Islet precursor cell (in vitro differentiated cells): Measurements from ENCODE around the gene TTL.
"Not testable (repeated sequence)": the region's sequence is repeated elsewhere in the genome, so short reads cannot be mapped to it uniquely, and the experiment has no call there.

Experiments used
- DNase-seq: peaks from one replicate; pipeline ENCODE4 v3.0.0-alpha.2; 2018

The TTL gene

GRCh38 chr2:112476434-112476833 lies 5.5 kb upstream of the TTL start:
- no peak for DNase-seq

DNA sequence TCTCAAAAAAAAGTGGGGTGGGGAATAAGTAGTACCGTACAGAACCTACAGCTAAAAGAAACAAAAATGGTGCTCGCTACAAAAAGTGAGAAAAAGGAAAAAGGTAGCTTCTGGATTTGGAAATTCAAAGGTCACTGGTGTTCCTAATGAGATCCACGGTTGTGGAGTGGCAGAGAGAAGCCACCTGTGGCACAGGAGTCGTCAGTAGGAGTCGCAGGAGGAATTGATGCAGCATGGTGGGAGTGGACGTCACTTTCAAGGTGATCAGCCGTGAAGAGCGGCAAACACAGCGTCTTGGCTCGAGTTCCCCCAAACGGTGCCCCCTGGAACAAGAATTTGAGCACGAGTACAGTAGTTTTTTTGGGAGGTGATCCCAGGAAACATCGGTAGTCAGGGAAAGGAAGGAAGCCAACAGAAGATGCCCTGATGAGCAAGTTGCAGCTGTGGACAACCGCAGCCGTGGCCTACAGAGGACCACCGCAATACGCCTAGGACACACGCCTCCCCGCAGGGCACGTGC lies 1.4 kb upstream of the TTL start:
- no peak for DNase-seq

DNA sequence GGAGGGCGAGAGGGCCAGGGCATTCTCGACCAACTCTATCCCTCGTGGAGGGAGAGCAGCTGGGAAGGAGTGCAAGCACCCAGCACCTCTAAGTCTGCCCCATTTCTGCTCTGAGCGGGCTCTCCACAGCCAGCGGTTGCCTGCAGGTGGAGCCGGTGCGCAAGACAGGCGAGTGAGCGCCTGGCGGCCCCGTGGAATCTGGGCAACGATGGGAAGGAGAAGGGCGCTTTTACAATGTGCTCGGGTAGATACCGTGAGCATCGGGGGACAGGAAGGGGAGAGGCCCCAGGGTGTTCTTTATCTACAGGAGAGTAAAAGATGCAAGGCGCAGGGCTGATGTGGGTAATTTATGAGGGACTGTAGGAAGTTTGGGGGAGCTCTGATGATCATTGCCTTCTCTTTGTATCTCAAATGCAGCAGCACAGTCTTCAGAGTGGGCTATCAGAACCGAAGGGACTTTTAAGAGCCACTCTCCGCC lies 867 bp upstream of the TTL start:
- DNase-seq: peak; percentile 92

DNA sequence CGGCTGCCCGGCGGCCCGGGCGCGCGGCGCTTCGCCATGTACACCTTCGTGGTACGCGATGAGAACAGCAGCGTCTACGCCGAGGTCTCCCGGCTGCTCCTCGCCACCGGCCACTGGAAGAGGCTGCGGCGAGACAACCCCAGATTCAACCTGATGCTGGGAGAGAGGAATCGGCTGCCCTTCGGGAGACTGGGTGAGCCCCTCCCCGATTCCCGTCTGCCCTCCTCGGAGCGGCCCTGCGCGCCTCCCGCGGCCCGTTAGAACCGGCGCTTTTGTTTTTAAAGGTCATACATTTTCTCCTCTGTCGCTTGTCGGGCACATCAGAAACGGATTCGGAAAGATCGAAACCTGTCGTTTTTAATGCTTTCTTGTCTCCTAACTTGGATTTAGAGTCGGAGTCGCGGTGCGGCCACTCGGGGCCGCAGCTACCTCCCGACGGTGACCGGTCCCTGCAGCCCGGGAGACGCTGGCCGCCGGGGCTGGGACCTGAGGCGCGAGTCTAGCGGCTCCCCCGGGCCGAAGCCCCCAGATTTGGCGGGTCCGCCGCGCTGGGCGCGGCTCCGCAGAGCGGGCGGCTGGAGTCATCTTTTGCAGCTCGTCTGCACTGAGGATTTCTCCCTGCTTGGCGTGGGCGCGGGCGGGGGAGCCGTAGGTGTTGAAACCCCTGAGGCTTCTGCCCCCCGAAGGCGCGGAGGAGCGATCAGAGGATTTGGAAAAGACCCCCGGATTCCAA lies 519 bp downstream of the TTL start:
- peak; percentile 66 for DNase-seq

DNA sequence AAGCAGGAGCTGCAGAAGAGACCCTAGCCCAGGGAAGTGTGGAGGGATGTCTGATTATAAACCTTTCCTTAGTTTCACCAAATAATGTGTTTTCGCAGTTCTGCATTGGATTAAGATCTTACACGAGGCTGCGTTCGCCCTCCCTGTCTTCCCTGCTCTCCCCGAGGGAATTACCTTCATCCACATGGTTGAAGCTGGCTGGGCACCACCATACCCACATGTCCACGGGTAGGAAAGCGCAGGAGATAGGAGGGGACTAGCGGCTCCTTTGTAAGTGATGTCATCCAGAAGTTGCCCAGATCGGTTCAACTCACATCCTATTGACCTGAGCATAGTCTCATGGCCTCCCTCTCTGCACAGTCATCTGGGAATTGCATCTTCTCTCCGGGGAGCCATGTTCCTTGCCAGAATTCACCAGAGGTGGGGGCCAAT lies 1.1 kb downstream of the TTL start:
- peak; percentile 61 for DNase-seq

- DNase-seq: no peak
These were observed 1.9 kb downstream of the TTL start for GRCh38 chr2:112483831-112484230.

DNA sequence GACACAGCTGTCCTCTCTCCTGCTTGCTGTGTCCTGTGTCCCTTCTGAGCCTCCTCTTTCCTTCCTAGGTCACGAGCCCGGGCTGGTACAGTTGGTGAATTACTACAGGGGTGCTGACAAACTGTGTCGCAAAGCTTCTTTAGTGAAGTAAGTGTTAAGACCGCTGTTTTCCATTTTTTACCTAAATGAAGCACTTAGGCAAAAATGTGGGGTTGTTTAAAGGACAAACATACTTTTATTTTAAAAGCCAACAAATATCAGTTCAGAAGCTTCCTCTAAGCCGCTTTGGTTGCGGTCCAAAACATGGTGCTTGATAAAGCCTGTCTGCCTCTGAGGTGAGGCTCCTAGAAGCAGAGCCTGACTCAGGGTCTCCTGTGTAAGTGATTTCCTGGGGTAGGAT lies 3.9 kb downstream of the TTL start:
- no peak for DNase-seq

- DNase-seq: no peak
These were observed 4.9 kb downstream of the TTL start for GRCh38 chr2:112486895-112487294.

DNA sequence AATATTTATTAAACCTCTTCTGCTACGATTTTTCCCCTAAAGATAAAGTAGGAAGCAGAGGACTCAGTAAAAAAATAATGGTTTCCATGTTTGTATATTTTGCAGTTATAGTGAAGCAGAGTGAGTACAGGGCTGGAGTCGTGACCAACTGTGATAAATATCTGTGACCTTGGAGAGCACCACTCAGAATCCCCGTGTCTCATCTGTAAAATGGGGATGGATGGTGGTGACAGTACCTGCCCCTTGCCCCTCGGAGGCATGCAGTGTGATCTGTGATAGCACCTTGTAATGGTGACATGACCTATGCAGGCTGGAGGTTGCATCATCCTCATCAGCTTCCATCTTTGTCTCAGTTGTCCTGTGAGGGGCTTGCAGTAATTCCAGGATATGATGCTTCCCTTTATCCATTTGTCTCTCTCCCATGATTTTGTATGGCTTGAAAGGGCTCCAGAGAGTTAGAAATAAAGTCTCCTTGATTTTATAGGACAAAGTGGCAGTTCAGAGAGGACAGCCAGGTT lies 5.5 kb downstream of the TTL start:
- no peak for DNase-seq

DNA sequence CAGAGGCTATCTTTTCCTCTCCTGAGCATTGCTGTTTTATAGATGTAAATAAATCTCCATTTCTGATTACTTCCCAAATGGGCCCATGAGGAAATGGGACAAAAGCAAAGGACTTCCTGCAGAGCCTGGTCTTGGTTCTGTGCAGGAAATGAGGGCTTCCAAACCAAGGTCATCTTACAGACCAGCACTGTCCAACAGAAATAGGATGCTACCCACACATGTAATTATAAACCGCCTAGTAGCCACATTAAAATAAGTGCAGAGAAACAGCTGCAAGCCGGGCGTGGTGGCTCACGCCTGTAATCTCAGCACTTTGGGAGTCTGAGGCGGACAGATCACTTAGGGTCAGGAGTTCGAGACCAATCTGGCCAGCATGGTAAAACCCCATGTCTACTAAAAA lies 6.2 kb downstream of the TTL start:
- no peak for DNase-seq

DNA sequence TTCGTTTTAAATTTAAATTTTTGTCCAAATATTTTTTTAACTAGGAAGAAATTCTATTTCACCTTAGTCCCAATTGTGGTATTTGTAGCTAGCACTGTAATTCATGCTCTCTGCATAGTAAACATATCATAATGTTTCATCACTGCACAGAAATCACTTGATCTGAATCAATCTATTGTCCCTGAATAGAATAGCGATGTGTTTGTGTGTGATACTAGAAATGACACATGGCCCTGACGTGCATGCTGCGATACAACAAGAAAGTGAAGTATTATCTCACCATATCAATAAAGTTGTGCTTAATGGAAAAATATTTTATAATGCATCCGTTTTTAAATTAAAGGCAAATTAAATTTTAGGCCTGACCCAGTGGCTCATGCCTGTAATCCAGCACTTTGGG lies 10.0 kb downstream of the TTL start:
- DNase-seq: no peak

DNA sequence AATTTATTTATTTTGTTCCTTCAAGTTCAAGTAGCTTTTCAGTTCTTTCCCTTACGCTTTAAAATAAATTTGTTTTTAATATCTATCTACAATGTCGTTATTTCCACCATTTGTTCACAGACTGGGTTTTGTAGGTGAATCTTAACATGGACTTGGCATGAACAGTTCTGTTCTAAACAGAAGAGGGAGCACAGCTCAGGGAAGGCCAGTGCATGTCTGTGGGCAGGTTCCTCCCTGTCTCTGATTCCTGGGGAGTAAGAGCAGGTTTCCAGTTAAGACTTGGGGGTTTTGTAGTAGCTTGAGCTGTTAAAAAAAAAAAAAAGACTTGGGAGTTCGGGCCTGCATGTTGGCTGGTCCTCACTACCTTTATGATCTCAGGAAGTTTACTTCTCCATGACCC lies 11.1 kb downstream of the TTL start:
- DNase-seq: no peak

DNA sequence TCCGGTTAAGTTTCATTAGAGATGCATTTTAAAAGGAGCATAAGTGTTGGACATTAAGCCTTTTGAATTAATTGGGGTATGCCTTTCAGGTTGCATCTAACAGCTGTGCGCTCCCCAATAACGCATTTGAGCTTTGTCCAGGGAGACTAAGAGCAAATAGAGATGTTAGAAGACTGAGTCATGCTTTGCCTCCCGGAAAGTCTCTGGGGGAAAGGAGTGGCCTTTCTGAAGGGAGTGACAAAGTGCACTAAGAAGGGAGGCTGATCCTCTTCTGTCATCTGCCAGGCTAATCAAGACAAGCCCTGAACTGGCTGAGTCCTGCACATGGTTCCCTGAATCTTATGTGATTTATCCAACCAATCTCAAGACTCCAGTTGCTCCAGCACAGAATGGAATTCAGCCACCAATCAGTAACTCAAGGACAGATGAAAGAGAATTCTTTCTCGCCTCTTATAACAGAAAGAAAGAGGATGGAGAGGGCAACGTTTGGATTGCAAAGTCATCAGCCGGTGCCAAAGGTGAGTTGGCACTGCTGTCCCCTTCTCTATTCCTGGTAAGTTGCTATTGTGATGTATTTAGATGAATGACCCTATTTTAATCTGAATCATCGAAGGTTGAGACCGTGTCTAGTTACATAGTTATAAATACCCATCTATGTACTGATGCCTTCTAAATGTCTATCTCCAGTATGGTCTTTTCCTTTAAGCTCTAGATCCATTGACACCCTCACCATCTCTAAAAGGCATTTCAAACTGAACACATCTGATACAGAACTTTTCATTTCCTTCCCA lies 12.1 kb downstream of the TTL start:
- peak; percentile 69 for DNase-seq

GRCh38 chr2:112494828-112495227 lies 12.9 kb downstream of the TTL start:
- DNase-seq: no peak

GRCh38 chr2:112495878-112496277 lies 13.9 kb downstream of the TTL start:
- not testable (repeated sequence) for DNase-seq

DNA sequence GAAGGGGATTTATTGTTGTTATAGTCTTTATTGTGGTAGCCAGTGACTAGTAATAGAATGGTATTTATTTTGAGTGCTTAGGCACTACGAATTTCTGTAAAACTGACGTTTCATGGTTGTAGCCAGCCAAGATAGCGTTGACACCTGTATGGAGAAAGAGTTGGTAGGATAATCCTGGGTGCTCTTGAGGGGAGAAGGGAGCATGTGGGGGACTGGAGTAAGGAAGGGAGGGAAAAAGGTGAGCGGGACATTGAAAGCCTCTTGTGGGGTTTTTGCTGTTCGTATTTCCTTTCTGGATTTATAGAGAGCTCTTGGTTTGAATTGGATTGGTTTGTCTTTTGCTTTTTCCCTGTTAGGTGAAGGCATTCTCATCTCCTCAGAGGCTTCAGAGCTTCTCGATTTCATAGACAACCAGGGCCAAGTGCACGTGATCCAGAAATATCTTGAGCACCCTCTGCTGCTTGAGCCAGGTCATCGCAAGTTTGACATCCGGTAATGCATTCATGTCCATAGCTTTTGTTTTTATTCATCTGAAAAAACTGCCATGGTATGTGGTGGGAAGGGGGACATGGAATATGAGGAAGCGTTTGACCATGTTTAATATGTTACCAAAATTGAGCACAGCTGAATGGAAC lies 19.0 kb downstream of the TTL start:
- DNase-seq: not testable (repeated sequence)

- DNase-seq: not testable (repeated sequence)
These were observed 27.5 kb downstream of the TTL start for GRCh38 chr2:112509239-112509998.

DNA sequence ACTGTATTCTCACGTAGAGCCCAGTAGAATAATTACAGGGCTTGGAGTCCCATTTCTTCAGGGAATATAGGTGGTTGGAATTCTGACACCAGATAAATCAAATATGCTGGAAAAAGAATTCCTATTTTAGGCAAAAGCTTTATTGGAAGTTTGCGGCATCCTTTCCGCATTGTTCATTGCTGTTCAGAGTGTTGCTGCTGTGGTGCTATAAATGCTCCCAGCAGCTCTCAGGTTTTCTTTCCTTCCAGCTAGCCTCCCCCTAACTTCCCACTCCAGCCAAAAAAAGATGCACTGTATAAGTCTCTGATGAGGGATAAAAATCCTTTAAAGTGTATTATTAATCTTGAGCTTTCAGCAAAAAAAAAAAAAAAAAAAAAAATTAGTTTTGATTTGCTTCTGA lies 34.8 kb downstream of the TTL start:
- no peak for DNase-seq

DNA sequence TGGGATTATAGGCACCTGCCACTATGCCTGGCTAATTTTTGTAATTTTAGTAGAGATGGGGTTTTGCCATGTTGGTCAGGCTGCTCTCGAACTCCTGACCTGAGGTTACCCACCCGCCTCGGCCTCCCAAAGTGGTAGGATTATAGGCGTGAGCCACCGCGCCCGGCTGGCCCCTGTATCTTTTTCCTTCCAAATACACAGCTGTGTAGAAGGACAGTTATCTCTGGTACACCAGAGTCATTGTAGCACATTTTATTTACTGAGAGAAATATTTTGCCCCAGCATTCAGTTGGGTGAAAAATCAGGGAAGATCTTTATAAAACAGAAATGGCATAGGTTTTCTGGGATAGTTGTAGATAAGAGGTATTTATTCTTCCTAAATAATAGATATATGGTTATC lies 36.9 kb downstream of the TTL start:
- DNase-seq: no peak

- DNase-seq: no peak
These were observed 37.5 kb downstream of the TTL start for GRCh38 chr2:112519506-112519905.

- DNase-seq: no peak
These were observed 38.4 kb downstream of the TTL start for GRCh38 chr2:112520234-112520783.

DNA sequence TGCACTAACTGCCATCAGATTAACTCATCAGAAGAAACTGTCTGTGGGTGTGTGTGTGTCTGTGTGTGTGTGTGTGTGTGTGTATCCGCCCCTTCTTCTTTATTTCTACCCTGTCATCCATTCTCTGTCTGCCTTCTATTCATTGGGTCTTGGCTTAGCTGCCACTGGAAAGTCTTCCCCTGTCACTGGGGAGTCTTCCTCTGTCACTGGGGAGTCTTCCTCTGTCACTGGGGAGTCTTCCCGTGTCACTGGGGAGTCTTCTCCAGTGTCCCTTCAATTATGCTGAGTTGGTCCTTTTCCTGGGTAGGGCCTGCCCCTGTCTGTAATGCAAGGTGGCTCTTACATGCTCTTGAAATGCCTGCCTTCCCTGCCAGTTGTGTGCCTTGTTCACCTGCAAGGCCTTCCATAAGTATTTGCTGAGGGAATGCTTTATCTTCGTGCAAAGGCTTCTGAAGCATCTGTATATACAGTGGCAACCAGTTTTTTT lies 41.4 kb downstream of the TTL start:
- no peak for DNase-seq
